Central memory CD8-positive, alpha-beta T cell (primary cell): ENCODE results near the gene ARHGAP15.

Experiments used
- ATAC-seq: fragments of 150-1000 bp; cut with Tn5 transposase; replicated peaks from 2 replicates; pipeline ENCODE4 v1.10.0; 2022; ENCODE audit warnings: mild to moderate bottlenecking, moderate FRiP score, moderate number of reproducible peaks; ENCODE audit not compliant: poor library complexity, severe bottlenecking; ENCODE audit errors: extremely low read depth
- DNase-seq, 2 donors: peaks; one replicate each; pipeline ENCODE4 v3.0.0; 2021; ENCODE audit warnings: low spot score in 2 of 2
- H3K27ac Mint-ChIP-seq: one replicate; pipeline ENCODE4 v1.8.0; 2022; ENCODE audit warnings: low read depth, mild to moderate bottlenecking, moderate library complexity, mixed read lengths
- H3K27me3 Mint-ChIP-seq: one replicate; pipeline ENCODE4 v1.8.0; 2022; ENCODE audit warnings: mixed read lengths
- H3K36me3 Mint-ChIP-seq: one replicate; pipeline ENCODE4 v1.8.0; 2022; ENCODE audit warnings: mild to moderate bottlenecking, moderate library complexity, mixed read lengths; ENCODE audit not compliant: insufficient read depth
- H3K4me1 Mint-ChIP-seq: one replicate; pipeline ENCODE4 v1.8.0; 2022; ENCODE audit warnings: mixed read lengths
- H3K4me3 Mint-ChIP-seq: one replicate; pipeline ENCODE4 v1.8.0; 2022; ENCODE audit warnings: mild to moderate bottlenecking, moderate library complexity, mixed read lengths
- H3K9me3 Mint-ChIP-seq: one replicate; pipeline ENCODE4 v1.8.0; 2022; ENCODE audit warnings: mixed read lengths

ARHGAP15 gene

GRCh38 chr2:143312441-143312840 is 183.2 kb downstream of the ARHGAP15 start:
- Mint-ChIP-seq H3K4me1 (peaks cover 48% of the 10 kb centered on the region), H3K27ac (peak overlapping the region; percentile 53), H3K36me3 (peaks cover 6% of the 10 kb centered on the region), H3K4me3 (no peak overlapping the region), H3K9me3 (no peaks in the 10 kb centered on the region), H3K27me3 (no peaks in the 10 kb centered on the region)
- DNase-seq (no peak), ATAC-seq (no peak)

GRCh38 chr2:143313861-143314260 is 184.6 kb downstream of the ARHGAP15 start:
- Mint-ChIP-seq H3K27me3 (no peaks in the 10 kb centered on the region), H3K9me3 (no peaks in the 10 kb centered on the region)

GRCh38 chr2:143321994-143322393 is 192.8 kb downstream of the ARHGAP15 start:
- no peak for ATAC-seq
- Mint-ChIP-seq H3K9me3 (no peaks in the 10 kb centered on the region), H3K27me3 (no peaks in the 10 kb centered on the region), H3K36me3 (peaks cover 19% of the 10 kb centered on the region), H3K4me1 (peaks cover 64% of the 10 kb centered on the region), H3K4me3 (no peak overlapping the region), H3K27ac (peak overlapping the region; percentile 8)
- no peak for DNase-seq

More at GRCh38 chr2:143313861-143314260, 184.6 kb downstream of the ARHGAP15 start:
- Mint-ChIP-seq H3K36me3 (peaks cover 15% of the 10 kb centered on the region), H3K4me3 (no peak overlapping the region), H3K27ac (no peak overlapping the region), H3K4me1 (peaks cover 47% of the 10 kb centered on the region)
- DNase-seq (no peak), ATAC-seq (no peak)

- Mint-ChIP-seq H3K4me1 (peaks cover 63% of the 10 kb centered on the region), H3K36me3 (peaks cover 1% of the 10 kb centered on the region), H3K27me3 (no peaks in the 10 kb centered on the region), H3K27ac (peak overlapping the region; percentile 68), H3K4me3 (no peak overlapping the region), H3K9me3 (no peaks in the 10 kb centered on the region)
- ATAC-seq: peak; percentile 80
- peak in 1 of 2 donors; percentile 33 for DNase-seq
Observed at GRCh38 chr2:143329288-143329687, 200.1 kb downstream of the ARHGAP15 start.

GRCh38 chr2:143333168-143333791 is 204.1 kb downstream of the ARHGAP15 start:
- Mint-ChIP-seq H3K36me3 (peaks cover 1% of the 10 kb centered on the region), H3K4me3 (peak overlapping the region; percentile 5), H3K9me3 (no peaks in the 10 kb centered on the region), H3K27me3 (no peaks in the 10 kb centered on the region), H3K4me1 (peaks cover 67% of the 10 kb centered on the region), H3K27ac (no peak overlapping the region)
- no peak for DNase-seq
- no peak for ATAC-seq

GRCh38 chr2:143333847-143334246 is 204.6 kb downstream of the ARHGAP15 start:
- Mint-ChIP-seq H3K4me3 (no peak overlapping the region), H3K36me3 (peaks cover 1% of the 10 kb centered on the region), H3K27ac (no peak overlapping the region), H3K27me3 (no peaks in the 10 kb centered on the region), H3K4me1 (peaks cover 65% of the 10 kb centered on the region), H3K9me3 (no peaks in the 10 kb centered on the region)
- DNase-seq (no peak), ATAC-seq (peak; percentile 43)

GRCh38 chr2:143334837-143335236 is 205.6 kb downstream of the ARHGAP15 start:
- Mint-ChIP-seq H3K9me3 (no peaks in the 10 kb centered on the region), H3K4me3 (no peak overlapping the region), H3K4me1 (peaks cover 66% of the 10 kb centered on the region), H3K27me3 (no peaks in the 10 kb centered on the region), H3K36me3 (peaks cover under 1% of the 10 kb centered on the region), H3K27ac (no peak overlapping the region)
- ATAC-seq (no peak), DNase-seq (no peak)

GRCh38 chr2:143336719-143337210 is 207.5 kb downstream of the ARHGAP15 start:
- Mint-ChIP-seq H3K9me3 (no peaks in the 10 kb centered on the region), H3K36me3 (peaks cover 7% of the 10 kb centered on the region), H3K27ac (no peak overlapping the region), H3K4me1 (peaks cover 70% of the 10 kb centered on the region), H3K27me3 (no peaks in the 10 kb centered on the region), H3K4me3 (no peak overlapping the region)
- DNase-seq: no peak
- no peak for ATAC-seq

GRCh38 chr2:143341478-143341877 is 212.3 kb downstream of the ARHGAP15 start:
- ATAC-seq (no peak), DNase-seq (no peak)
- Mint-ChIP-seq H3K36me3 (peaks cover 10% of the 10 kb centered on the region), H3K27ac (no peak overlapping the region), H3K9me3 (no peaks in the 10 kb centered on the region), H3K27me3 (no peaks in the 10 kb centered on the region), H3K4me3 (no peak overlapping the region), H3K4me1 (peaks cover 71% of the 10 kb centered on the region)

GRCh38 chr2:143344780-143345179 is 215.6 kb downstream of the ARHGAP15 start:
- peak overlapping the region; percentile 16 for H3K27ac Mint-ChIP-seq
- H3K36me3 Mint-ChIP-seq: peaks cover 14% of the 10 kb centered on the region

GRCh38 chr2:143345887-143346787 is 216.9 kb downstream of the ARHGAP15 start:
- H3K4me1 Mint-ChIP-seq: peaks cover 38% of the 10 kb centered on the region
- H3K27me3 Mint-ChIP-seq: no peaks in the 10 kb centered on the region
- H3K9me3 Mint-ChIP-seq: no peaks in the 10 kb centered on the region
- no peak for ATAC-seq
- H3K4me3 Mint-ChIP-seq: no peak overlapping the region
- H3K36me3 Mint-ChIP-seq: peaks cover 9% of the 10 kb centered on the region
- DNase-seq: no peak
- peak overlapping the region; percentile 14 for H3K27ac Mint-ChIP-seq

More at GRCh38 chr2:143344780-143345179, 215.6 kb downstream of the ARHGAP15 start:
- peaks cover 46% of the 10 kb centered on the region for H3K4me1 Mint-ChIP-seq
- DNase-seq (no peak), ATAC-seq (no peak)
- H3K27me3 Mint-ChIP-seq: no peaks in the 10 kb centered on the region
- H3K4me3 Mint-ChIP-seq: no peak overlapping the region
- H3K9me3 Mint-ChIP-seq: no peaks in the 10 kb centered on the region

- Mint-ChIP-seq H3K4me3 (no peak overlapping the region), H3K27ac (no peak overlapping the region), H3K9me3 (no peaks in the 10 kb centered on the region), H3K27me3 (no peaks in the 10 kb centered on the region), H3K36me3 (peaks cover 7% of the 10 kb centered on the region), H3K4me1 (peaks cover 35% of the 10 kb centered on the region)
- ATAC-seq: no peak
- DNase-seq: no peak
Observed at GRCh38 chr2:143347271-143347695, 218.1 kb downstream of the ARHGAP15 start.
